Hepatocyte (in vitro differentiated cells): ENCODE results near the gene PAQR9. TPM values are rescaled to one million over a fixed set of nuclear protein-coding genes. Genes with fewer than 3 reads are reported as not detected.

ENCODE experiments used
- DNase-seq: peaks from one replicate; pipeline ENCODE4 v3.0.0-alpha.2; 2016; ENCODE audit warnings: low spot score
- H2AFZ ChIP-seq: fragments of 200-600 bp; sonication (generic); 2 replicates; pipeline ENCODE4 v1.6.0; 2016; ENCODE audit warnings: antibody characterized with exemption, mild to moderate bottlenecking
- H3K27ac ChIP-seq: fragments of 200-600 bp; sonication (generic); 2 replicates; pipeline ENCODE4 v1.5.1; 2016; ENCODE audit warnings: mild to moderate bottlenecking
- H3K27me3 ChIP-seq: fragments of 200-600 bp; sonication (generic); 2 replicates; pipeline ENCODE4 v1.6.1; 2016
- H3K36me3 ChIP-seq: fragments of 200-600 bp; sonication (generic); replicated peaks from 2 replicates; pipeline ENCODE4 v1.5.1; 2016; ENCODE audit warnings: low read depth; ENCODE audit not compliant: insufficient read depth
- H3K4me1 ChIP-seq: fragments of 200-600 bp; sonication (generic); 2 replicates; pipeline ENCODE4 v1.5.1; 2016; ENCODE audit warnings: mild to moderate bottlenecking, moderate library complexity; ENCODE audit not compliant: insufficient read depth
- H3K4me2 ChIP-seq: fragments of 200-600 bp; sonication (generic); 2 replicates; pipeline ENCODE4 v1.6.0; 2016
- H3K4me3 ChIP-seq: fragments of 200-600 bp; sonication (generic); 2 replicates; pipeline ENCODE4 v1.5.1; 2016; ENCODE audit warnings: mild to moderate bottlenecking
- H3K79me2 ChIP-seq: fragments of 200-600 bp; sonication (generic); 2 replicates; pipeline ENCODE4 v1.6.0; 2017; ENCODE audit warnings: mild to moderate bottlenecking
- H3K9me2 ChIP-seq: fragments of 200-600 bp; sonication (generic); replicated peaks from 2 replicates; pipeline ENCODE4 v1.6.0; 2017; ENCODE audit warnings: mild to moderate bottlenecking; ENCODE audit not compliant: insufficient read depth
- H3K9me3 ChIP-seq: fragments of 200-600 bp; sonication (generic); 2 replicates; pipeline ENCODE4 v1.5.1; 2016; ENCODE audit warnings: low read depth, mild to moderate bottlenecking
- H4K20me1 ChIP-seq: fragments of 200-600 bp; sonication (generic); 2 replicates; pipeline ENCODE4 v1.6.0; 2016; ENCODE audit warnings: mild to moderate bottlenecking; ENCODE audit not compliant: insufficient read depth, poor library complexity, severe bottlenecking
- EZH2 ChIP-seq: fragments of 200-600 bp; sonication (generic); IDR thresholded peaks from 2 replicates; pipeline ENCODE4 v1.6.1; 2016; ENCODE audit warnings: antibody characterized with exemption, mild to moderate bottlenecking, borderline replicate concordance
- EZH2phosphoT487 ChIP-seq: fragments of 200-600 bp; sonication (generic); IDR thresholded peaks from one replicate; pipeline ENCODE4 v1.6.1; 2018; ENCODE audit warnings: antibody characterized with exemption, mild to moderate bottlenecking, low read depth, moderate library complexity; ENCODE audit not compliant: unreplicated experiment, severe bottlenecking
- WGBS: methylation state at CpG from one replicate; pipeline ENCODE4 v1.1.6; 2016; ENCODE audit warnings: low lambda C conversion rate; ENCODE audit errors: missing lambda C conversion rate; 5-methylcytosine and 5-hydroxymethylcytosine counted together
- polyA plus RNA-seq: library from polyadenylated mRNA; unstranded; fragments of >200 nt; fragmentation: Nextera tagmentation; extraction: Ambion mirVana; gene quantifications from 2 replicates; pipeline ENCODE4 v1.2.1, GENCODE V29; 2016
- total RNA-seq: library from RNA; depleted of rRNA; stranded (reverse); fragments of >200 nt; gene quantifications from 2 replicates; pipeline ENCODE4 v1.2.3, GENCODE V29; 2014
- TF ChIP-seq, protein P1 (sequence below): fragments of 200-600 bp; sonication (generic); IDR thresholded peaks from 2 replicates; pipeline ENCODE4 v1.5.1; 2016; ENCODE audit warnings: antibody characterized with exemption, mild to moderate bottlenecking; ENCODE audit not compliant: poor library complexity

Gene PAQR9
- total and polyA plus RNA-seq, 2 experiments from 2014 or later: 2.9 to 3.8 TPM

- Histone ChIP-seq H3K4me2 (no peak overlapping the region), H4K20me1 (no peaks in the 10 kb centered on the region), H3K4me3 (no peak overlapping the region), H2AFZ (no peak overlapping the region), H3K36me3 (no peaks in the 10 kb centered on the region), H3K27ac (no peak overlapping the region), H3K9me2 (no peaks in the 10 kb centered on the region), H3K9me3 (no peaks in the 10 kb centered on the region), H3K4me1 (no peaks in the 10 kb centered on the region), H3K27me3 (no peaks in the 10 kb centered on the region), H3K79me2 (no peaks in the 10 kb centered on the region)
- 95% methylated on average over 7 of the region's 7 CpGs for WGBS
- no peak for DNase-seq
- TF ChIP-seq, protein P1, sequence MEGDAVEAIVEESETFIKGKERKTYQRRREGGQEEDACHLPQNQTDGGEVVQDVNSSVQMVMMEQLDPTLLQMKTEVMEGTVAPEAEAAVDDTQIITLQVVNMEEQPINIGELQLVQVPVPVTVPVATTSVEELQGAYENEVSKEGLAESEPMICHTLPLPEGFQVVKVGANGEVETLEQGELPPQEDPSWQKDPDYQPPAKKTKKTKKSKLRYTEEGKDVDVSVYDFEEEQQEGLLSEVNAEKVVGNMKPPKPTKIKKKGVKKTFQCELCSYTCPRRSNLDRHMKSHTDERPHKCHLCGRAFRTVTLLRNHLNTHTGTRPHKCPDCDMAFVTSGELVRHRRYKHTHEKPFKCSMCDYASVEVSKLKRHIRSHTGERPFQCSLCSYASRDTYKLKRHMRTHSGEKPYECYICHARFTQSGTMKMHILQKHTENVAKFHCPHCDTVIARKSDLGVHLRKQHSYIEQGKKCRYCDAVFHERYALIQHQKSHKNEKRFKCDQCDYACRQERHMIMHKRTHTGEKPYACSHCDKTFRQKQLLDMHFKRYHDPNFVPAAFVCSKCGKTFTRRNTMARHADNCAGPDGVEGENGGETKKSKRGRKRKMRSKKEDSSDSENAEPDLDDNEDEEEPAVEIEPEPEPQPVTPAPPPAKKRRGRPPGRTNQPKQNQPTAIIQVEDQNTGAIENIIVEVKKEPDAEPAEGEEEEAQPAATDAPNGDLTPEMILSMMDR: no peak
- TF ChIP-seq EZH2 (no peak), EZH2phosphoT487 (no peak)
Observed at GRCh38 chr3:142934128-142934886, 29.2 kb downstream of the PAQR9 start.

GRCh38 chr3:142931222-142931621, 32.3 kb downstream of the PAQR9 start:
- no peak for TF ChIP-seq EZH2phosphoT487
- TF ChIP-seq, protein P1: no peak
- Histone ChIP-seq H3K9me3 (no peaks in the 10 kb centered on the region), H3K27me3 (no peaks in the 10 kb centered on the region), H3K4me1 (no peaks in the 10 kb centered on the region), H4K20me1 (no peaks in the 10 kb centered on the region), H2AFZ (no peak overlapping the region), H3K36me3 (no peaks in the 10 kb centered on the region), H3K4me3 (no peak overlapping the region), H3K4me2 (no peak overlapping the region), H3K9me2 (no peaks in the 10 kb centered on the region), H3K79me2 (no peaks in the 10 kb centered on the region), H3K27ac (no peak overlapping the region)
- 78% methylated on average over 6 of the region's 6 CpGs for WGBS
- no peak for DNase-seq

DNA sequence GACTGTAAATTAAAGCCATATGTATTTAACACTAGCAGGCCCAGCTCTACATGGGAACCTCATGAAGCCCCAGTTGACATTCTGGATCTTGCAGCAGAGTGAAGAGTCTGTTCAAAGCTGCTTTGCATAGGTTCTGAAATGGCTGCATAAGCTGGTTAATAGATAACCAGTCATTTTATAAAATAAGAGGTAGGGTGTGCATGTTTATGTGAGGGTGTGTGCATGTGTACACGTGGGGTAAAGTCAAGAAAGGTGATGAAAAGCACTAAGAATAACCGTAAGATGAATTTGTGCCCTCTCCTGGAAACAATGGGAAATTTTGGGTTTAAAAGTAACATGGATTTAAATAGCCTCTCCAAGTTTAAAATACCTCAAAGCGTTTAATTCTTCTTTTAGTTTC, 33.0 kb downstream of the PAQR9 start:
- Histone ChIP-seq H3K4me1 (no peaks in the 10 kb centered on the region), H3K9me3 (no peaks in the 10 kb centered on the region), H3K4me2 (no peak overlapping the region), H4K20me1 (no peaks in the 10 kb centered on the region), H3K4me3 (no peak overlapping the region), H2AFZ (no peak overlapping the region), H3K9me2 (no peaks in the 10 kb centered on the region), H3K79me2 (no peaks in the 10 kb centered on the region), H3K27me3 (no peaks in the 10 kb centered on the region), H3K27ac (no peak overlapping the region), H3K36me3 (no peaks in the 10 kb centered on the region)
- TF ChIP-seq, protein P1: no peak
- TF ChIP-seq EZH2phosphoT487 (no peak), EZH2 (no peak)
- 59% methylated on average over 3 of the region's 3 CpGs for WGBS
- DNase-seq: peak; percentile 10

GRCh38 chr3:142929890-142930289, 33.6 kb downstream of the PAQR9 start:
- Histone ChIP-seq H3K79me2 (no peaks in the 10 kb centered on the region), H3K4me1 (no peaks in the 10 kb centered on the region), H2AFZ (no peak overlapping the region), H3K36me3 (no peaks in the 10 kb centered on the region), H3K4me2 (no peak overlapping the region), H4K20me1 (no peaks in the 10 kb centered on the region), H3K27ac (no peak overlapping the region), H3K27me3 (no peaks in the 10 kb centered on the region), H3K9me3 (no peaks in the 10 kb centered on the region), H3K9me2 (no peaks in the 10 kb centered on the region), H3K4me3 (no peak overlapping the region)
- DNase-seq: no peak
- 81% methylated on average over 3 of the region's 3 CpGs for WGBS
- TF ChIP-seq EZH2 (no peak), EZH2phosphoT487 (no peak)
- TF ChIP-seq, protein P1: no peak
